HG03025 (cell line): ENCODE data around the gene TMBIM1.
"Not testable (repeated sequence)": the region's sequence is repeated elsewhere in the genome, so short reads cannot be mapped to it uniquely, and the experiment has no call there.

ENCODE experiments used
- ATAC-seq: cut with Tn5 transposase; IDR thresholded peaks from one replicate; pipeline ENCODE4 v1.9.1; 2021; ENCODE audit warnings: mild to moderate bottlenecking, moderate library complexity; ENCODE audit not compliant: unreplicated experiment, low FRiP score

Gene TMBIM1

DNA sequence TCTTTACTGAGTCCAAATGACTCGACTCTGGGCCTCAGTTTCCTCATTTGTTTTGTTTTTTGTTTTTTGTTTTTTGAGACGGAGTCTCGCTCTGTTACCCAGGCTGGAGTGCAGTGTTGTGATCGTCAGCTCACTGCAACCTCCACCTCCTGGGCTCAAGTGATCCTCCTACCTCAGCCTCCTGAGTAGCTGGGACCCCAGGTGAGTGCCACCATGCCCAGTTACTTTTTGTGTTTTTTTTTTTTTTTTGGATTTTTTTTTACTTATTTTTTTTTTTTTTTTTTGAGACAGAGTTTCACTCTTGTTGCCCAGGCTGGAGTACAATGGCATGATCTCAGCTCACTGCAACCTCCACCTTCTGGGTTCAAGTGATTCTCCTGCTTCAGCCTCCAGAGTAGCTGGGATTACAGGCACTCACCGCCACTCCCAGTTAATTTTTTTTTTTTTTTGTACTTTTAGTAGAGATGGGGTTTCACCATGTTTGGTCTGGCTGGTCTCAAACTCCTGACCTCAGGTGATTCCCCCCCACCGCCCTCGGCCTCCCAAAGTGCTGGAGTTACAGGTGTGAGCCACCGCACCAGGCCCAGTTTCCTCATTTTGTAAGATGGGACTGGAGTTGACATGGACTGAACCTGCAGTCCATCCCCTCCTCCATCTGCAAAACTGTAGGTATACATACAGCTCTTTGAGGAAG is 18.9 kb downstream of the TMBIM1 start:
- not testable (repeated sequence) for ATAC-seq

DNA sequence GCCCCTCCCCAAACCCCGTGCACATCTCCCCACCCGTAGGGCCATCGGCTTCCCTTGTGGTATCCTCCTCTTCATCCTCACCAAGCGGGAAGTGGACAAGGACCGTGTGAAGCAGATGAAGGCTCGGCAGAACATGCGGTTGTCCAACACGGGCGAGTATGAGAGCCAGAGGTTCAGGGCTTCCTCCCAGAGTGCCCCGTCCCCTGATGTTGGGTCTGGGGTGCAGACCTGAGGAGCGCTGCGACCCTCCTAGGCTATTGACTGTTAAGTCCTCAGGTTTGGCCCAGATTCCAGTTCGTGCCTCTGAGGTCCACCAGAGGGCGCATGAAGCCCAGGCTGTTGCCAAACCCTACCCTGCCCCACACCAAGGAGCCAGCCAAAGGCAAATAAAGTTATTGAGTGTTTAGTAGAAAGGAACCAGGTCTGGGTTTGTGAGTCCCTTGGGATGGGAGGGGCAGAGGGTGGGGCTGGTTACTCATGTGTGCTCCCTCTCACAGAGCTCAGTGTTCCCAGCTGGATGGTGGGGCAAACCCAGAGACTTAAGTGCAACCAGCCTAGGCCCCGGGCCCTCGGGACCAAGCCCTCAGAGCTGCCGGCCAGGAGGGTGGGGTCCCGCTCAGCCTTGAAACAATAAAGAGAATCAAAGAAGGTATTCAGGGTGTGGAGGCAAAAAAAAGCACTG is 19.6 kb downstream of the TMBIM1 start:
- no peak for ATAC-seq

DNA sequence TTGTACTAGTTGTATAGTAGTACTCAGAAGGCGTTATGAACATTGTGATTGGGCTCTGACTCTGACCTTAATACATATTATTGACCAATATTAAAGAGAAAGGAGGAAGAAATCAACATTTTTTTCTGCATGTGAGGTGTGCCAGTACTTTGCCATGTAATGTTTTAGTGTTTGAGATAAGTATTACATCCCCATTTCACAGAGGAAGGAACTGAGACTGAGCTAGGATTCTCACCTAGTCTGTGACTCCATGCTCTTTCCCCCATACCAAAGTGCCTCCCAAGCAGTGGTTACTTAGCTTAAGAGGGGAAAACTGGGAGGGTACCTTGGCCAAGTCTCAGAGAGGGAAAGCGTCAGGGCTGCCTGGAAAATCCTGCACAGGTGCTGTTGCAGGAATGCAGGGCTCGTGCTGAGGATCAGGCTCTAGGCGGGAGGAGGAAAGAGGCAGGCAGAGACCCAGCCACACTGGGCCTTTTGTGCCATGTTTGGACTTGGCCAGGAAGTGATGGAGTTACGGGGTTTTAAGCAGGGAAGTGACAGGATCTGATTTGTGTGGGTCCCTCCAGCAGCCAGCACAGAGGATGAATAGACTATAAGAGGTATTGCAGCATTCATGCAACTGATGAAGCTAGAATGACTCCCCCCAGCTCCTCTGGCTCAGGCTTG is 20.3 kb downstream of the TMBIM1 start:
- no peak for ATAC-seq

DNA sequence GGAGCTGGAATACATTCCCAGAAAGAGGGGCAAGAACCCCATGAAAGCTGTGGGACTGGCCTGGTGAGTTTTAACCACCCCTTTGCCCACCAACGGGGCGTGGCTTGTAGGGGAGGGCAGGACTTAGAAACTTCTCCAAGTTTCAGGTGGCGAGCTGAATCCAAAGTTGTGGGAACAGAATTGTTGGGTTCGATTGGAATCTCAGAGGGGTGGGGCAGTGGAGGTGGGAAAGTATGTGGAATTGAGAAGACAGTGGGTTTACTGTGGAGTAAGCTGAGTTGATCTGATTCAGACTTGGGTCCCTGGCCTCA is 20.9 kb downstream of the TMBIM1 start:
- ATAC-seq, result no peak

DNA sequence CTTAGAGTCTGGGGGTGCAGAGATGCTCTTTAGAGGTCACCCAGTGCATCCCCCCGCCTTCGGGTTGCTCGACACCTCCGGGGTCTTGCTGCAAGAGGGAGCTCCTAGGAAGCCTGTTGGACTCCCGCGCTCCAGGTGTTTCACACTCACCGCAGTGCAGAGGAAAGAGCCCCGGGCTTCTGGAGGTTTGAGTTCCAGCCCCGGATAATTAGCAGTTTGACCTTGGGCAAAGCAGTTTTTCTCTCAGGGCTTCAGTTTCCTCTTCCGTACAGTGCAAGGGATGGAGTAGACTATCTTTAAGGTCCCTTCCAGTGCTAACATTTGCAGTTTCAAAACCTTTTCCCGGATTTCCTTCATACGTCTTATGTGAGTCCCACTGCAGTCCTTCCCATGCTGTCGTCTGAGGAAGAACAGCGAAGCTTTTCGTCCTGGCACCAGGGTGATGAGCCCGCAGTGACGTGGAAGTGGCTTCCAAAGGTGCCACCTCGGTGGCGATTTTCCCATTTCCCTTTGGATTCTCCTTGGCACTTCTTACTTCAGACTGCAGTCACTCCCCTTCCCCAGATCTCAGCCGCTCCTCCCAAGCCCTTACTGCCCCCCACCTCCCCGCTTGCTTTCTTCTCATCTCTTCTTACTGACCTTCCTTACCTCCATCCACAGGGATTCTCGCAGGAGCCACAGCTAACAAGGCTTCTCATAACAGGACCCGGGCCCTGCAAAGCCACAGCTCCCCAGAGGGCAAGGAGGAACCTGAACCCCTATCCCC is 21.4 kb downstream of the TMBIM1 start:
- ATAC-seq, result peak; percentile 1

DNA sequence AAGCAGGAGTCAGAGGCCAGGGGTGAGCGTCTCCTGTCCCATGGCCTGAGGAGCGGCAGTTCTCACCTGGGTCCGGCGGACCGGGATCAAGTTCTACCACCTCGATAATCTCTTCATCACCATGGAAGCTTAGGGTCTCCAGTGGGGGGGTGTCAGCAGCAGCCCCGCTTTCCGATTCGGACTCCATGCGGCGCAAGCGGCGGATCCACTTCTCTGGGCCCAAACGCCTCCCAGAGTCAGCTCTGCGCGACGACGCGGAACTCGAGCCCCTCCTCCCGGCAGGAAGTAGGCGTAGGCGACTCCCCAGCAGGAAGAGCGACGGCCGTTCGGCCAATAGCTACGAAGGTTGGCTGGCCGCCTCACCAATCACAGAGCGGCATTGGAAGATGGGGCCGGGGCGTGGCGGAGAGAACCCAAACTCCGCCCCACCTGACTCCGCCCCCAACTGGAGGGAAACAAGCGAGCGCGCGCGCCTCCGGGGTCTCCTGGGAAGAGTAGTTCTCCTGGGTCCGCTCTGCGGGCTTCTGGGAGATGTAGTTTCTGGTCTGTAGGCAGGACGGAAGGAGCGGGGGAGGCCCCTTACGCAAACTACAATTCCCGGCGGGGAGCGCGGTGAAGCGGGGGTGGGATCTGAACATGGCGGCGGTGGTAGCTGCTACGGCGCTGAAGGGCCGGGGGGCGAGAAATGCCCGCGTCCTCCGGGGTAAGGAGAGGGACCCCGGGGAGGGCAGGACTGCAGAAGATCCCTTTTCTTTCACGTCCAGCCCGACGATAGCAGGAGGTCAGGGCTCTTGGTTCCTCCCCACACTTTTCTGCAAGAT is 22.2 kb downstream of the TMBIM1 start, which contains the start of the genes AAMP and PNKD:
Gene AAMP, minus strand, starts transcription at position 238 of the 821 bp plus-strand sequence. Its CDS starts 51 bp downstream, at position 187.
Gene PNKD, plus strand, starts transcription at position 620 of the 821 bp plus-strand sequence. Its CDS starts 17 bp downstream, at position 637.
- ATAC-seq, result peak; percentile 83

DNA sequence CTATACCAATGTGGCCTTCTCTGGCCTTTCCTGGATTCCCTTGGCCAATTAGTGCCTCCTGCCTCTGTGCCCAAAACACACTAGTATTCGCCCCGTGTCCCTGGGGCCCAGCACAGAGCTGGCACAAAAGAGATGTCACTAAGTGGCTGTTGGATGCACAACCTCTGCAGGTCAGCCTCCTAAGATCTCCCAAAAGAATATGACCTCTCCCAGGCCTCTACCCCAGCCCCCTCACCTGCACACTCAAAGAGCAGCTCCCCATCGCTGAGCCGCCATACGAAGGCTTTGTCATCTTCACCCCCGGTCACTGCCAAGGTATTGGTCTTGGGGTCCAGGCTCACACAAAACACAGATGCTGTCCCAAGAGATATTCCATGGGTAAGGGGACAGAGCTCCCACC is 25.0 kb downstream of the TMBIM1 start:
- no peak for ATAC-seq

DNA sequence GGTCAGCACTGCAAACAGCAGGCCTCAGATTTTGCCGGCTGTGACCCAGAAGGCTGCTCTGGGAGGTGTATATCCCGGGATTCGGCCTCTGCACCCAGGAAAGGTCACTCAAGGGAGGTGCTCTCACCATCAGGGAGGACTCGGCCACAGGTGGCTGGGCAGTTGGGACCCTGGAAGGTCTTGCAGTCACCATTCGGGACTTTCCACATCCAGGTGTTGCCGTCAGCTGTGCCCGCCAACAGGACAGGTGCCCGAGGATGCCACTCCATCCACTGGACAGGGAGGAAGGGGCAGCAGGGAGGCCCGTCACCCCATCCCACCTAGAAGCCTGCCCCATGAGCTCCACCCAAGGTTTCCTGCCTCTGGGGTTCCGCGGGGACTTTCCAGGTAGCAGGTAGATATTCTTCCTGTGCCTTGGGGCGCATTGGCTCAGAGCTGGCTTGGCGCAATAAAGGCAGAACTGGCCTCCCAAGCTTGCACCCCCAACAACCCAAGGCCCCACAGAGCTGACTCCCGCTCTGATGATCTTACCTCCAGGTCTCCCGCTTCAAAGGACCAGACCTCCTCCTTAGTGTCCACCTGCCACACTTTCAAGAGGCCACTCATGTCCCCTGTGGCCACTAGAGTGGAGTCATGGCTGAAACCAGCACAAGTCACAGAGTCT is 25.9 kb downstream of the TMBIM1 start:
- no peak for ATAC-seq

DNA sequence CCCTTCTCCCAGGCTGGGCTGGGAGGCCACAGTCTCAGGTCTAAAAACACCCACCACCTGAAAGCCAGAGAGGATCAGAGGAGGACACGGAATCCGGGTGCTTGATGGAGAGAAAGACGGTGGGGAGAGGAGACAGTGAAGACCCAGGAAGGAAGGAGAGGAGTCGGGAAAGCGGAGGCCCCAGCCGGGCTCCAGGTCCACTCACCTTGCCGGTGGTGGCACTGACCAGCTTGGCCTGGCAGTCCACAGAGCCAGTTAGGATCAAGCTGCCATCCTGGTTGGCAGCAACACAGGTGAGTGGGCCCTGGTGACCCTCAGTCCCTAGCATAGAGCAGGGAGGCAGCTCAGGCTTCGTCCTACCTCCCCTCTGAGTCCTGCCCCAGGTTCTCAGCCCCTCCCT is 26.7 kb downstream of the TMBIM1 start:
- no peak for ATAC-seq

DNA sequence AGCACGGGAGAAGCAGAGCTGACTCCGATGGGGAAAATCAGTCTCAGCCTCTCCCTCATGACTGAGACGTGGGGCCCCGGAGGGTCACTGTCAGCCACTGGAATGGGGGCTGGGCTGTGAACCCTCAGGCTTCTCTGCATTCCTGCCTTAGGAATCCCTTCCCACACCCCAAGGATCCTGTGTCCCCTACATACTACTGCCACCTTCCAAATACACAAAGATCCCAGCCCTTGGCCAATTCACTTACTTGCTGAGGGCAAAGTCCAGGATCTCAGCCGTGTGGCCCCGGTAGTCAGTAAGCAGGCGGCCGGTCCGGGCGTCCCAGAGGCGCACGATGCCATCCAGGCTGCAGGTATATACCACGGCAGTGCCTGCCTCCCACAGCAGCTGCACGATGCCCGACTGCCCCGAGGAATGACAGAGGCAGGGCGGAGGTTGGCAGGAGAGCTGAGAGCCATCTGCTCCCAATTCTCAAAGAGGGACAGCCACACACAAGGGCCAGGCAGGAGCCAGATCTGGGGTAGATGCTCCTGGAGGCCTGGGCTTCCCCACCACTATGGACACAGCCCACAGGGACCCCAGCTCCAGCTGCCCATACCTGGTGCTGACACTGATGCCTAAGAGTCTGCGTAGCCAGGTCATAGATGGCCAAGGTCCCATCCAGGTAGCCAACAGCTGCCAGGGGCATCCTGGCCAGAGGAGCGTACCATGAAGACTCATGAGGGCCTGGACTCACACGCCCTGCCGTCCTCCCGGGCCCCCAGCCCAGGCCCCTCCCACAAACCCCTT is 27.3 kb downstream of the TMBIM1 start:
- ATAC-seq, result no peak

DNA sequence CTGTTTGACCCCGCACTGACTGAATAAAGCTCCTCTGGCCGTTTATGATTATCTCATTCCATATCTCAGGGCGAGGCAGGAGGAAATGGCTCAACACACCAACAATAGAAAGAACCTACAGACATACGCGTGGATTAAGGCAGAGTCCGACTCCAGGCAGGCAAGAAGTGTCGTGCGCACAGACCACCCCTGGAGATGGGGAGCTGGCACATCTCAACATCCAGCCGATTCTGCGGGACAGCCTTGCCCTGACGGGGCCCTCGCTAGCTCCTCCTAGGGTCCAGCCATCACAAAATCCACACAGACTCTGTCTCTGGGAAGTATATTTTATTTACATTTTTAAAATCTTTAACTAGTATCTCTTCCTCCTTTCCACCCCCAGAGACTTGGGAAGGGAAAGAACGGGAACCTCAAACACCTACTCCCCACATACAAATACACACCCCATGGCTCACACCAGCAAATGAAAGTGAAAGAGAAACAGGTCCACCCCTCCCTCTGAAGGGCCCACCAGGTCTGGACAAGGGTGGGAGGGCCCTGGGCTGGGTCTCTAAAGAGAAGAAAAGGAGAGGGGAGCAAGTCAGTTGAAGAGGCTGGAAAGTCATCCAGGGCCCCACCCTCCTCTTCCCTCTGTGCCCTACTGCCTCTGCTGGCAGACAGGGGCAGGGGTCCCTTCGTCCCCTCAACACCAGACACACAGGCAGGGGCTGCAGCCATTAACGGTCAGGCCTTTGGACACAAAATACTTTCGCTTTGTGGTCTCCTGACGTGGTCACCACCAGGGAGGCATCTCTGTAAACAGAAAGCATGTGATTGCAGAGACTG is 28.3 kb downstream of the TMBIM1 start:
- no peak for ATAC-seq

DNA sequence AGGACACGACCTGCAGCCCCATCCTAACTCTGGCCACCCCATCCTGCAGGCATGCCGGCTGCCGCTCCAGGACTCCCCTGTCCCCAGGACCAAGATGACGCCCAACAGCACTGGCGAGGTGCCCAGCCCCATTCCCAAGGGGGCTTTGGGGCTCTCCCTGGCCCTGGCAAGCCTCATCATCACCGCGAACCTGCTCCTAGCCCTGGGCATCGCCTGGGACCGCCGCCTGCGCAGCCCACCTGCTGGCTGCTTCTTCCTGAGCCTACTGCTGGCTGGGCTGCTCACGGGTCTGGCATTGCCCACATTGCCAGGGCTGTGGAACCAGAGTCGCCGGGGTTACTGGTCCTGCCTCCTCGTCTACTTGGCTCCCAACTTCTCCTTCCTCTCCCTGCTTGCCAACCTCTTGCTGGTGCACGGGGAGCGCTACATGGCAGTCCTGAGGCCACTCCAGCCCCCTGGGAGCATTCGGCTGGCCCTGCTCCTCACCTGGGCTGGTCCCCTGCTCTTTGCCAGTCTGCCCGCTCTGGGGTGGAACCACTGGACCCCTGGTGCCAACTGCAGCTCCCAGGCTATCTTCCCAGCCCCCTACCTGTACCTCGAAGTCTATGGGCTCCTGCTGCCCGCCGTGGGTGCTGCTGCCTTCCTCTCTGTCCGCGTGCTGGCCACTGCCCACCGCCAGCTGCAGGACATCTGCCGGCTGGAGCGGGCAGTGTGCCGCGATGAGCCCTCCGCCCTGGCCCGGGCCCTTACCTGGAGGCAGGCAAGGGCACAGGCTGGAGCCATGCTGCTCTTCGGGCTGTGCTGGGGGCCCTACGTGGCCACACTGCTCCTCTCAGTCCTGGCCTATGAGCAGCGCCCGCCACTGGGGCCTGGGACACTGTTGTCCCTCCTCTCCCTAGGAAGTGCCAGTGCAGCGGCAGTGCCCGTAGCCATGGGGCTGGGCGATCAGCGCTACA is 29.4 kb downstream of the TMBIM1 start:
- ATAC-seq, result no peak

DNA sequence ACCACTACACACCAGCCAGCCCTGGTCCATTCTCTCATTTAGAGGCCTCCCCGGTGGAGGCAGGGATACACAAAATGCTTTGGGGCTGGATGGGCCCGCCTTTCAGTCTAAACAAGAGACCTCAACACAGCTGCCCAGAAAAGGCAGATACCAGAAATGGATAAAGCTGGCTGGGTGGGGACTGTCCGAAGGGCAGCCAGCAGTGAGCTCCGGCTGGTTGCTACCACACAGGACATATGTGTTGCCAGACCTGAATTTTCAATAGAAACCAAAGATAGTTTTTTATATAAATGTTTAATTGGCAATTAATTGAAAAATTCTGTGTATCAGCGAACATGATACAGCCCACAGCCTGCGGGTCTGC is 30.1 kb downstream of the TMBIM1 start:
- ATAC-seq, result no peak

DNA sequence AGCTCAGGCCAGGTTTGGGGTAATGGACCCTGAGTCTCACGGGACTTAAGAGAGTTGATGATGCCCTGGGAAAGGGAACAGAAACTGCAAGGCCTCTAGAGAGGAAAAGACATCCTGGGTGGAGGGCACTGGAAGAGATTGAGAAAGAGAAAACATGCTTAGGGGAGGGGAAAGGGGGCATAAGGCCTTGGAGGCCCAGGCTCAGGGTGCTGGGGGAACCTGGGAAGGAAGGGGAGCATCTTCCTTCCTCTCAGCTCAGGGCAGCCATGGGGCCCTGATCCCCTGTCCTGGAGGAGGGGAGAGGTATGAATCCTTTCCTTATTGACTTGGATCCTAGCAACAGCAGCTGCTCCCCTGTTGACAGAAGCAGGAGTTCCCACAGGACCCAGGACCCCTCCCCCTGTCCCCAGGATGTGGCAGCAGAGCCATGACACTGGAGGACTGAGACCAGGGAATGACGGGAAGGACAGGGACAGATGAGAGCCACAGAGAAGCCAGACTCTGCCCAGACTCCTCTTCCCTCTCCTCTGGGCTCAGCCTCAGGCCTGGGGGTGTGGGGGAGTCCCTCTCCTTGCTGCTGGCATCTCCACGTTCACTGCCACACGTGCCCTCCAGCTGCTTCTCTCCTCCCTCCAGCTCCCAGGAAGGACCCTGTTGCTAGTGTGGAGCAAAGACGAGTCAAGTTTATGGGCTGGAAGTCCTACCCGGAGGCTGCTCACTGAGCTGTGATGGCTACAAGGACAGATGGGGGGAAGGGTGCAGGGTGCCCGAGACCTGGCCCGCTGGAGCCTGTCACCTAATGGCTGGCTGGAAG is 30.7 kb downstream of the TMBIM1 start:
- ATAC-seq, result no peak

DNA sequence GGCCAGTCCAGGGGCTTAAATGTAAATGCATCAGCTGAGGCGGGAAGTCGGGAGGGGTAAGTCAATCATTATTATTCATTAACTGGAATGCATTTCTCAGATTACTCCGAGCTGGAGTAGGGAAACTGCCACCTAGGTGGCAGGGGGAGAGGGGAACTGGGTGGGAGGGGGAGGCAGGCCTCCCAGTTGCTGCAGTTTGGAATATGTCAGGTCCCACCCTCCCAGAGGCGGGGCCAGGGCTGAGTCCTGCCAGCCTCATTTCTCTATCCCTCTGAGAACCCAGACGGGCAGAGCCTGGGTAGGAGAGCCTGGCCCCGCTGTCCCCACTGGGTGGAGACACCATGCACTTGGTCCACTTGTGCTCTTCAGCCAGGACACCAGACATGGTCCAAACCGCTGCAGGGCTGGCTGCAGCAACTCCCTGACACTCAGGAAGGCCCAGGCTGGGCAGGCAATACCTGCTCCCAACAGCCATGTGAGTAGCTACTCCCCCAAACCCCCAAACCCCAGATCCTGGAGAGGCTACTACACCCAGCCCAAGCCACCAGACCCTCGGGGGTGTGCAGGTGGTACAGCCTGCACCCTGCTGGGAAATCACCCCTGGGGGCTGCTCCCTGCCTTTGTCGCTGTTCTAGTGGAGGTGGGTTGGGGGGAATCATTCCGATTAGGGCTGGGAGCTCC is 31.4 kb downstream of the TMBIM1 start, which contains the start of gene GPBAR1:
Gene GPBAR1, plus strand, starts transcription at position 274 of the 681 bp plus-strand sequence. CDS start 1,710 bp downstream, outside the sequence.
- ATAC-seq, result no peak
